GM04503 (cell line): ENCODE measurements around the gene TMEM108.

Source experiments
- DNase-seq: peaks from one replicate; pipeline ENCODE4 v3.0.0-alpha.2; 2012; ENCODE audit warnings: low read depth

Gene TMEM108

DNA sequence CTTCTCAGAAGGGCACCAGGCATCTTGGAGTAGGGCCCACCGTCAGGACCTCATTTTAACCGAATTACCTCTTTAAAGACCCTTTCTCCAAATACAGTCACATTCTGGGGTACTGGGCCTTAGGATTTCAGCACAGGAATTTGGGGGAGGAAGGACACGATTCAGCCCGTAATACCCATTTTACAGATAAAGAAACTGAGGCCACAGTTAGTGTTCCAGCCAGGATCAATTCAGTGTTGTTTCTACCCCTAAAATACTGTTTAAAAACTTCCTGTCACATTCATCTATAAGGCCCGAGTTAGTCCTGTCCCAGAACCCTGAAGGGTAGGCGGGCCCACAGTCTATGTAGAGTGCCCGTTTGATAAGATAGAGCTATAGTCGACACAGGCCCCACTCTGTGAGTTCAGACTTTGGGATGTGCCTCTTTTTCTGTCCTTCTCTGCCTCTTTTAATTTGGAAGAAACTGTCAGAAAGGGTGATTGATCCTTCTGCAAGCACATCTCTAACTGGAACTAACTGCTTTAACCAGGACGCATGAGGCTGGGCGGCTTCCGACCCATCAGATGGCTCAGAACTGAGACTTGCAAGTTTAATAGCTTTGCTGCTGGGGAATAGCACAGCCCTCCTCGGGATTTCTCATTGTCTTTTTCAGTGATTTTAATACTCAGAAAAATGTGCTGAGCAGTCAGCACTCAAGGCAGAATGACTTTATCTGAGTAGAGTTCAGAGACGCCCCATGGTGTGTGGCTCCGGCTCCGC, 381.1 kb downstream of the TMEM108 start:
- DNase-seq: no peak

DNA sequence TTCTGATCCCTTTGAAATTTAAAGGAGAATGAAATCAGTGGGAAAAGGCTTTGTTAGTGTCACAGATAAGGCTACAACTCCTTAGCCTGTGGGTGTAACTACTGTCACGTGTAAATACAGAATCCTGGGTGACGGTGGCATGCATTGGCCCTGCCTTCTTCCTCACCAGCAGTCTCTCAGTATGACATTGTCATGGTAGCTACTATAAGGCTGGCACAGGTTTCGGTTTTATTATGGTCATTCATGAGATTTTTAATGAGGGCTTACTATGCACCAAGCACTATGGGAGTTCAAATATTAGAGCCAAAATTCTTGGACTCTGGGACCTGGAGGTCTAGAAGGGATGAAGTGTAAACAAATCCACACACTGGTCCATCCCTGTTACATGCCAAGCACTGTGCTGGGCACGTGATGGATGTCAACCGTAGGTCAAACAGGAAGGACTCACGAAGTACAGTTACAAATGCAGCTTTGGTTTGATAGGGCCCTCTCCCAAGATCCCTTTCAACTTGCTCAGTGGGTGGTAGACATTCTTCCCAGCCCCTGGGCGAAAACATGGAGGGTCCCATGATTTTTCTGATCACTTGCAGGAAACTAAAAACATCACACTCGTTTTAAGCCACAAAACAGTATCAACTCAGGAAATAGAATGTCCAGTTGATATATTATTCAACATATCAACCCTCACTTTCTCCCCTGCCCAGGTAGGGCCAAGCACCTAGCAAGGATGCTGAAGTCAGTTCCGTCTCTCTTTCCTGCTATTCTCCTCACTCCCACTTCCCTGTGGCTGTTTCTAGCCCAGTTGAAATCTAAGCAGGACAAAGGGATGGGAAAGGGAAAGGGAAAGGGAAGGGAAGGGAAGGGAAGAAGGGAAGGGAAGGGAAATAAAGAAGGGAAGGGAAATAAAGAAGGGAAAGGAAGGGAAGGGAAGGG, 387.0 kb downstream of the TMEM108 start:
- no peak for DNase-seq

DNA sequence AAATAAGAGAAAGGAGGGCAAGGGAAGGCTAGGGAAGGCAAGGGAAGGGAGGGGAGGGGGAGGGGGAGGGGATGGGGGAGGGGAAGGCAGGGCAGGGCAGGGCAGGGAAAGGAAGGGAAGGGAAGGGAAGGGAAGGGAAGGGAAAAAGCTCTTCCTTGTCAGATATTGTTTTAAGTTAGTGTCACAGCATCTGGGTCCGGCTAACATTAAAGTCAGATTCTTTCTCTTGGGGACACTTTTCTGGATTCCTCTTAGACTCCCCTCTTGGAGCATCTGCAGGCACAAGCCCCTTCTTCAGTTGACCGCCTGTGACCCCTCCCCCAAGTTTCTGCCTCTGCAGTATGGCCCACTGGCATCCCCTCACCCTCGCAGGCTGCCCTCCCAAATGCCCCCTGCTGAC, 387.7 kb downstream of the TMEM108 start:
- DNase-seq: no peak

DNA sequence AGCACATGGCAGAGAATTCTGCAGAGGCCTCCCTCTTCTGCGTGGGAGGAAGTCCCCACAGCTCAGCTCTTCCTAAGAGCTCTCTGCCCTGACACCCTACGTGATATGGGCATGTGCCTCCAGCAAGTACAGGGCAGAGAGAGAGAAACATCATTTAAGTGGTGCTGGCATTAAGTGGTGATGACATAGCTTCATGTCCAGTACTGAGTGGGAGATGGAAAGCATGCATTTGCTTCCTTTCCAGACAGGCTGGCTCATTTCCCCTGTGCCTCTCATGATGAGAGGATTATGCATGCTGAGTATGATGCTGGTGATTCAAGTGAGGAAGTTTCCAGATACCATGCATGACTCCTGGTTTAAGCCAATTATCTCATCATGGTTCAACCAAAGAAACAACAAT, 388.5 kb downstream of the TMEM108 start:
- DNase-seq: no peak

DNA sequence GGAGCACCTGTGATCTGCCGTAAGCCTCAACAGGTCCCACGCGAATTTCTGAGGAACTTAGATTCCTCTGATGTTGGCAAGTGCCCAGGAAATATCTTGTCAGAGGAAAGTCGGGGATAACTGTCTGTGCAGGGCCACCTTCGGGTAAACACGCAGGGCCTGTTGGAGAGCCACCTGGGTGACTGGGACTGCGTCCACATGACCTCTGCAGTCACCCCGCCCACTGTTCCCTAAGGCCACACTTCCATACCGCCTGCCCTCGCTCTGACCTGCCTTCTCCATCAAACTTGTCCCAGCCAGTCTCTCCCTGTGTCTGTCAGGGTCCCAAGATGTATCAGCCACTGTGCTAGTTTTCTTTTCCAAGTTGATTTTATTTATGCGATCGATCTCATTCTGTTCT, 390.4 kb downstream of the TMEM108 start:
- no peak for DNase-seq

DNA sequence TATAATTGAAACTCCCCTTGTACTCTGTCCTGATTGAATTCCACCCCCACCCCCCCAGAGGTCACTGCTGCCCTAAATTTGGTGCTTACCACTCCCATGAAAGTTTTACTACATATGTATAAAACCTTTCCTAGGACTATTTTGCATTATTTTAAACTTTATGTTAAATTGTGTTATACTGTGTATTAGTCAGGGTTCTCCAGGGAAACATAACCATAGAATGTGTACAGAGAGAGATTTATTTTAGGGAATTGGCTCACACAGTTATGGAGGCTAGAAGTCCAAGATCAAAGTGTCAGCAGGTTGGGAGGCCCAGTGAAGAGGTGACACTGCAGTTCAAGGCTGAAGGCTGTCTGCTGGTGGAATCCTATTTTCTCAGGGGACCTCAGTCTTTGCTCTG, 390.9 kb downstream of the TMEM108 start:
- DNase-seq: no peak

DNA sequence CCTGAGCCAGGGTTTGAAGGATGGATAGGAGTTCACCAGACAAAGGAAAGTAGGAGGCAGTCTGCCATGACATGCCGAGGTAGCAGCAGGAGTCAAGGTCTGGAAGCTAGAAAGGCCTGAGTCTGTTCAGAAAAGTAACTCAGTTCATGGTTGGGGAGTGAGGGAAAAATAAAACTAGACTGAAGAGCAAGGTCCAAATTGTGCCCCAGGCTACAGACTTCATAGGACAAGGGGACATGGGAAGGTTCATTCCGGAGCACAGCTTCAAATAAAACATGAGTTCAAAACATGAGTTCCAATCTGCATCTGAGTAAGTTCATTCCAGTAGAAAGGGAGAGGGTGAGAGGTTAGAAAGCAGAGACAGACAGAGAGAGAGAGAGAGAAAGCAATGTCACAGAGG, 401.4 kb downstream of the TMEM108 start:
- no peak for DNase-seq

DNA sequence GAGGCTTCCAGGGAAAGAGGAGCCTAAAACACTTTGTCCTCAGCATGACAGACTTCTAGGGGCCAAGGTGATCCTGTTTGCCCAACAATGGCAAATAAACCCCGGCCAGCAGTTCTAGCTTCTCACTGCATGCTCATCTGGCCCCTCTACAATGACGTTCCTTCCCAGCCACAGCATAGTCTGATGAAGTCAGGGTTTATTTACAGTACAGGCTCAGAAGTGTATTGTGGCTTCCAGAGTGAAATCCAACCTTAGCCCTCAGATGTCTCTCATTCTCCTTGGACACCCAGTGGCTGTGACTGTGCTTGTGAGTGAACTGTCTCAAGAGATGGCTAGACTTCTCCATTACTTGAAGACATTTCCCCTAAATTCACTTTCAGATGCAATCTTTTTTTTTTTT, 402.5 kb downstream of the TMEM108 start:
- no peak for DNase-seq

DNA sequence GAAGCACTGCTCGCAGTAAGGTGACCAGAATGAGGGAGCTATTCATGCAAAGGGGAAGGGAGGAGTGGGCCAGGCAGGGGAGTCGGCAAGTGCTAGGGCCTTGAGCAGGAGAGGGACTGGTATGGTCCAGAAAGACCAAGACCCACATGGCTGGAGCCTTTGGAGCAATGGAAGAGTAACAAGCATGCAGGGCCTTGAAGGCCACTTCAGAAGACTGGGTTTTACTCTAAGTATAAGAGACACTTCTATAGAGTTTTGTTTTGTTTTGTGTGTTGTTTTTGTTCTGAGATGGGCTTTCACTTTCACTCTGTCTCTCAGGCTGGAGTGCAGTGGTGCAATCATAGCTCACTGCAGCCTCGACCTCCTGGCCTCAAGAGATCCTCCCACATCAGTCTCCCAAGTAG, 403.7 kb downstream of the TMEM108 start:
- no peak for DNase-seq

DNA sequence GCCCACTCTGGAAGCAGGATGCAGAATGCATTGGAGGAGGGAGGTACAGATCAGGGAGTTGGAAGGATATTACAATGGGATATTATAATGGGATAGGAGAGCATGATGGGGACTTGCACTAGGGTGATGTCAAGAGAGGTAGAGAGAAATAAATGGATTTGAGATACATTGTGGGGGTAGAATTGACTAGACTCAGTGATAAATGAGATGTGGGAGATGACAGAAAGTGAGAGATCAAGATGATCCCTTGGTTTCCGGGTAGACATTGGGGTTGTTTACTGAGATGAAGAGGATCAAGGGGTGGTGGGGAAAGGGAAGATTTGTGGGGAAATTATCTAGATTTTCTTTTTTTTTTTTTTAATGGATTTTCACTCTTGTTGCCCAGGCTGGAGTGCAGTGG, 404.3 kb downstream of the TMEM108 start:
- no peak for DNase-seq

DNA sequence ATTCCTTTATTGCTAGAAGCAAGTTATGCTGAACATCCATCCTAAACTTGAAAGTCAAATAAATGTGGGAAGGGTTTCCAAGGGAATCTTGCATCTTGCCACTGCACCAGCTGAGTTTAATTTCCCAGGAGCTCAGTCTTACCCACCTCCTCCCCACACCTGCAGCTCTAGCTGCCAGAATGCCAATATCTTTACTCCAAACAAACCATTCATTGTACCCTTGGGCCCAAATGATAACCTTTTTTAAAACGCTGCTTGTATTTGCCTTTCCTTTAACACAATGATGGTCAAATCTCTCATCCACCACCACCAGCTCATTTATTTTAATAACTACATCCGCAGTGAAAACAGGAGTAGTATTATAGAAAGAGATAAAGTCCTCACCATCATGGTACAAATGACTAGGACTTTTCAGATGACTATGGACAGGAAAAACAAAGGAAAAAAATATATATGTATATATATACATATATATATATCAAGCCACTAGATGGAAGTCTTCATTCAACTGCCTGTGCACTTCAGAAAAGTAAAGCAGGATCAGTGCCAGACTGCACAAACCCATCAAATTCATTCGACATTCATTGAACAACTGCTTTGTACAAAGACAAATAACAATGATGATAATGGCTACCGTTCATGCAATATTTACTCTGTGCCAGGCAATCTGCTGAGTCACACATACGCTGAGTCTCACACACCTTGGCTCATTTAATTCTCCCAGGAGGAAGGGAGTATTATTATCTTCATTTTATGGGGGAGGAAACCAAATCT, 405.6 kb downstream of the TMEM108 start:
- DNase-seq: no peak

DNA sequence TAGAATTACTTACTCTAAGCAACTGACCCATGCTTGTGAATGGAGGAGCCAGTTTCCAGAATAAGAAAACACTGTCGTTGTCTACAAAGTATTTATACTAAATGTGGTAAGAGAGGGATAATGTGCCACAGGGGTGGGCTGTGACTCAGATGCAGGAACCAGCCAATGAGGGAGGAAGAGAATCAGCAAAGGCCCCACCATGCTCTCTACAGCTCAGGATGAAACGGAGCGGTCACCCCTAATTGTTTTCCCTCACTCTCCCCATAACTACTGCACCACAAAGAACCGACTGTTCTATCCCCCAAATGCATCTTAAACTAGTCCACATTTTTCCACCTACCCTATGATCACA, 406.2 kb downstream of the TMEM108 start:
- DNase-seq: no peak

DNA sequence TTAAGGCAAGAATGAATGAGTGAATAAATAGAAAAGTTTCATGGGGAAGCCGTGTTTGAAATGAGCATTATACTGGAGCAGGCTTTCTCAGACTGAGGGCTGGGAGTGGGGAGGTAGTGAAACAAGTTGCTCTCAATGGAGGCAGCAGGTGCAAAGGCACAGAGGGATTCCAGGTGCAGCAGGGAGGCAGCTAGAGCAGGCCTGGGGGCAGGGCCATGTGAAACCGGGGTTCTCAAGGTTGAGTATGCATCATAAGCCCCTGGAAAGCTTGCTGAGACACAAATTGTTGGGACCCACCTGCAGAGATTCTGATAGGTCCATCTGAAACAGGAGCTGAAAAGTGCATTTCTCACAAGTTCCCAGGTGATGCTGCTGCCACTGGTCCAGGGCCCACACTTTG, 406.9 kb downstream of the TMEM108 start:
- no peak for DNase-seq
